GM21423 (cell line): ENCODE results near the gene PEAK3.

Experiments
- ATAC-seq: cut with Tn5 transposase; IDR thresholded peaks from one replicate; pipeline ENCODE4 v1.9.1; 2021; ENCODE audit warnings: mild to moderate bottlenecking, moderate library complexity; ENCODE audit not compliant: unreplicated experiment

The PEAK3 gene

GRCh38 chr19:2315818-2316353, 33.9 kb upstream of the PEAK3 start:
- ATAC-seq, result no peak

GRCh38 chr19:2315121-2315817, 33.3 kb upstream of the PEAK3 start:
- no peak for ATAC-seq

- ATAC-seq, result no peak
Measured at GRCh38 chr19:2312820-2313501, 31.0 kb upstream of the PEAK3 start.

- ATAC-seq, result no peak
Measured at GRCh38 chr19:2311093-2311492, 29.1 kb upstream of the PEAK3 start.

- ATAC-seq, result no peak
Measured at GRCh38 chr19:2309734-2310362, 27.9 kb upstream of the PEAK3 start.

- no peak for ATAC-seq
Measured at GRCh38 chr19:2308114-2308556, 26.2 kb upstream of the PEAK3 start, which contains the start of gene LINGO3. Gene LINGO3 (minus strand): TSS chr19:2308154. CDS start chr19:2291776, 16,378 bp downstream.

GRCh38 chr19:2307518-2308012, 25.6 kb upstream of the PEAK3 start:
- ATAC-seq, result no peak

- no peak for ATAC-seq
Measured at GRCh38 chr19:2306971-2307370, 25.0 kb upstream of the PEAK3 start.

- ATAC-seq, result no peak
Measured at GRCh38 chr19:2306281-2306806, 24.4 kb upstream of the PEAK3 start.

- ATAC-seq, result no peak
Measured at GRCh38 chr19:2305452-2306280, 23.7 kb upstream of the PEAK3 start.

- no peak for ATAC-seq
Measured at GRCh38 chr19:2303211-2303798, 21.3 kb upstream of the PEAK3 start.

GRCh38 chr19:2302319-2303210, 20.6 kb upstream of the PEAK3 start:
- ATAC-seq, result no peak

- ATAC-seq, result no peak
Measured at GRCh38 chr19:2300533-2300932, 18.6 kb upstream of the PEAK3 start.

GRCh38 chr19:2296141-2296540, 14.2 kb upstream of the PEAK3 start:
- ATAC-seq, result no peak

- ATAC-seq, result no peak
Measured at GRCh38 chr19:2294687-2295335, 12.8 kb upstream of the PEAK3 start.

GRCh38 chr19:2291185-2291751, 9.3 kb upstream of the PEAK3 start:
- no peak for ATAC-seq

GRCh38 chr19:2290441-2291184, 8.6 kb upstream of the PEAK3 start:
- ATAC-seq, result no peak
